ENCODE data around the gene PRR5L. TPM values are rescaled to one million over a fixed set of nuclear protein-coding genes. Genes with fewer than 3 reads are reported as not detected.

The PRR5L gene
- total and polyA plus RNA-seq, 2 donors (not counting 1 experiment from before 2014, with no cell fraction given) = 4.0 to 5.9 TPM

DNA sequence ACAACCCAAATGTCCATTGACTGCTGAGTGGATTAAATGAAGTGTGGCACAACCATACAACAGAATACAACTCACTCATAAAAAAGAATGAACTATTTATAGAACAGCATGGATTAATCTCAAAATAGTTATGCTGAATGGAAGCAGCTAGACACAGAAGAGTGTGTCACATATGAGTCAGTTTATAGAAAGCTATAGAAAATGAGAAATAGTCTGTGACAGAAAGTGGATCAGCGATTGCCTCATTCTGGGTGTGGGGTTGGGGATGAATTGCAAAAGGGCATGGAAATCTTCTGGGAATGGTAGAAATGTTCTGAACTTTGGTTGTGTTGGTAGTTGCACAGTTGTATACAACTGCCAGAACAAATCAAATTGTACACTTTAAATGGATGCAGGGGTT is 37.4 kb downstream of the PRR5L start:
- POLR2A ChIA-PET = no interaction called here
- no peak for ATAC-seq (ENCODE audit: low read depth)
- Histone ChIP-seq H3K4me3 (ENCODE audit: control extremely low read depth in 1 of 5, extremely low read depth in 1 of 5, insufficient read depth in 1 of 5, low read depth in 2 of 5, low read length in 4 of 5) (no peak overlapping the region), H3K27me3 (replicated peaks in 1 of 4; ENCODE audit: control extremely low read depth in 1 of 4, control insufficient read depth in 3 of 4, insufficient read depth in 4 of 4, low read length in 3 of 4) (no peaks in the 10 kb centered on the region), H3K4me2 (replicated peaks; ENCODE audit: low read depth, low read length, poor library complexity, severe bottlenecking) (no peak overlapping the region), H3K4me1 (ENCODE audit: control insufficient read depth in 2 of 2, insufficient read depth in 2 of 2, low read length in 2 of 2) (no peaks in the 10 kb centered on the region), H3K9me3 (ENCODE audit: control extremely low read depth in 1 of 3, control insufficient read depth in 2 of 3, insufficient read depth in 1 of 3, low read length in 2 of 3) (no peaks in the 10 kb centered on the region), H3K27ac (ENCODE audit: low read length in 2 of 2) (no peak overlapping the region), H2AFZ (ENCODE audit: insufficient read depth, low read depth, low read length, poor library complexity, severe bottlenecking) (no peak overlapping the region), H4K20me1 (ENCODE audit: control insufficient read depth, insufficient read depth, low read length, poor library complexity, severe bottlenecking) (no peaks in the 10 kb centered on the region), H3K9ac (ENCODE audit: low read length) (no peak overlapping the region), H3K36me3 (replicated peaks in 1 of 2; ENCODE audit: control extremely low read depth in 1 of 2, control insufficient read depth in 1 of 2, extremely low read depth in 1 of 2, insufficient read depth in 2 of 2, low read length in 1 of 2) (no peaks in the 10 kb centered on the region), H3K79me2 (ENCODE audit: control insufficient read depth, insufficient read depth, low read length) (no peaks in the 10 kb centered on the region)
- Mint-ChIP-seq H3K4me1 (no peaks in the 10 kb centered on the region), H3K27me3 (peaks cover 4% of the 10 kb centered on the region), H3K4me3 (no peak overlapping the region), H3K27ac (no peak overlapping the region), H3K9me3 (ENCODE audit: insufficient read depth) (no peaks in the 10 kb centered on the region)
- CTCF ChIA-PET = interaction anchor here (1.3 to 1.5 kb wide), 3 partner anchors 146 to 175 kb away, joined by 3 to 5 read pairs (median 3); no protein-coding TSS in a partner anchor
- intact Hi-C loops (cut with micrococcal nuclease) = no loop called here
- TF ChIP-seq, protein P1, sequence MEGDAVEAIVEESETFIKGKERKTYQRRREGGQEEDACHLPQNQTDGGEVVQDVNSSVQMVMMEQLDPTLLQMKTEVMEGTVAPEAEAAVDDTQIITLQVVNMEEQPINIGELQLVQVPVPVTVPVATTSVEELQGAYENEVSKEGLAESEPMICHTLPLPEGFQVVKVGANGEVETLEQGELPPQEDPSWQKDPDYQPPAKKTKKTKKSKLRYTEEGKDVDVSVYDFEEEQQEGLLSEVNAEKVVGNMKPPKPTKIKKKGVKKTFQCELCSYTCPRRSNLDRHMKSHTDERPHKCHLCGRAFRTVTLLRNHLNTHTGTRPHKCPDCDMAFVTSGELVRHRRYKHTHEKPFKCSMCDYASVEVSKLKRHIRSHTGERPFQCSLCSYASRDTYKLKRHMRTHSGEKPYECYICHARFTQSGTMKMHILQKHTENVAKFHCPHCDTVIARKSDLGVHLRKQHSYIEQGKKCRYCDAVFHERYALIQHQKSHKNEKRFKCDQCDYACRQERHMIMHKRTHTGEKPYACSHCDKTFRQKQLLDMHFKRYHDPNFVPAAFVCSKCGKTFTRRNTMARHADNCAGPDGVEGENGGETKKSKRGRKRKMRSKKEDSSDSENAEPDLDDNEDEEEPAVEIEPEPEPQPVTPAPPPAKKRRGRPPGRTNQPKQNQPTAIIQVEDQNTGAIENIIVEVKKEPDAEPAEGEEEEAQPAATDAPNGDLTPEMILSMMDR (IDR thresholded peaks at IDR 0.05) = no peak
- no peak for TF ChIP-seq EZH2 (IDR thresholded peaks at IDR 0.05; ENCODE audit: borderline replicate concordance, insufficient read depth, low read depth, low read length, poor library complexity, severe bottlenecking)
- whole genome bisulfite sequencing (ENCODE audit: insufficient coverage) = 75% methylated on average over 1 of the region's 1 CpG
- no peak for DNase-seq

DNA sequence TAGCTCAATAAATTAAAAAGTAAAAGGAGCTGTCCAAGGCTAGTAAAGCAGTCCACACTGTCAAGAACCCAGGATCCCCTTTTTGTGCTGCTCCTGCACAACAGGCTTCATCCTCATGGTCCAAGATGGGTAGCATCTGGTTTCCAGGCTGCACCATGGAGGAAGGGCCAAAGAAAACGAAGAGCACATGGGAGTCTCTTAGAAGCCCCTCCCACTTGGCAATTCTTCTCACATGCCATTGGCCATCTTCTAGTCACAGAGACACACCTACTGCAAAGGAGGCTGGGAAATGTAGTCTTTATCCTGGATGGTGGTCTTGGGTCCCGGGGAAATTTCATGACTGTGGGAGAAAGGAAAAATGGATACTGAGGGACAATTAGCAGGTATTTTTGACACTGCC is 37.8 kb downstream of the PRR5L start:
- Histone ChIP-seq H3K27ac (ENCODE audit: low read length in 2 of 2) (no peak overlapping the region), H3K4me1 (ENCODE audit: control insufficient read depth in 2 of 2, insufficient read depth in 2 of 2, low read length in 2 of 2) (no peaks in the 10 kb centered on the region), H3K4me2 (replicated peaks; ENCODE audit: low read depth, low read length, poor library complexity, severe bottlenecking) (no peak overlapping the region), H3K79me2 (ENCODE audit: control insufficient read depth, insufficient read depth, low read length) (no peaks in the 10 kb centered on the region), H3K4me3 (ENCODE audit: control extremely low read depth in 1 of 5, extremely low read depth in 1 of 5, insufficient read depth in 1 of 5, low read depth in 2 of 5, low read length in 4 of 5) (no peak overlapping the region), H2AFZ (ENCODE audit: insufficient read depth, low read depth, low read length, poor library complexity, severe bottlenecking) (no peak overlapping the region), H3K27me3 (replicated peaks in 1 of 4; ENCODE audit: control extremely low read depth in 1 of 4, control insufficient read depth in 3 of 4, insufficient read depth in 4 of 4, low read length in 3 of 4) (no peaks in the 10 kb centered on the region), H3K36me3 (replicated peaks in 1 of 2; ENCODE audit: control extremely low read depth in 1 of 2, control insufficient read depth in 1 of 2, extremely low read depth in 1 of 2, insufficient read depth in 2 of 2, low read length in 1 of 2) (no peaks in the 10 kb centered on the region), H3K9me3 (ENCODE audit: control extremely low read depth in 1 of 3, control insufficient read depth in 2 of 3, insufficient read depth in 1 of 3, low read length in 2 of 3) (no peaks in the 10 kb centered on the region), H4K20me1 (ENCODE audit: control insufficient read depth, insufficient read depth, low read length, poor library complexity, severe bottlenecking) (no peaks in the 10 kb centered on the region), H3K9ac (ENCODE audit: low read length) (no peak overlapping the region)
- H3K4me1 Mint-ChIP-seq = no peaks in the 10 kb centered on the region
- DNase-seq (no peak), ATAC-seq (ENCODE audit: low read depth) (no peak)
- intact Hi-C loops (cut with micrococcal nuclease) = no loop called here
- ChIA-PET CTCF (interaction anchor here (1.3 to 1.5 kb wide), 3 partner anchors 145 to 175 kb away, joined by 3 to 5 read pairs (median 3); no protein-coding TSS in a partner anchor), POLR2A (no interaction called here)
- 50% methylated on average over 1 of the region's 2 CpGs for WGBS (ENCODE audit: insufficient coverage)
- H3K27ac Mint-ChIP-seq = no peak overlapping the region
- peaks cover 4% of the 10 kb centered on the region for H3K27me3 Mint-ChIP-seq
- H3K4me3 Mint-ChIP-seq = no peak overlapping the region
- TF ChIP-seq, protein P1 (IDR thresholded peaks at IDR 0.05) = no peak
- no peak for TF ChIP-seq EZH2 (IDR thresholded peaks at IDR 0.05; ENCODE audit: borderline replicate concordance, insufficient read depth, low read depth, low read length, poor library complexity, severe bottlenecking)
- H3K9me3 Mint-ChIP-seq (ENCODE audit: insufficient read depth) = no peaks in the 10 kb centered on the region
